Femur (tissue), 1 donor: ENCODE results near the gene MLX.
"Not testable (repeated sequence)": the region's sequence is repeated elsewhere in the genome, so short reads cannot be mapped to it uniquely, and the experiment has no call there.

ENCODE experiments used
- DNase-seq: peaks from one replicate; pipeline ENCODE4 v3.0.0-alpha.2; 2017

Gene MLX

DNA sequence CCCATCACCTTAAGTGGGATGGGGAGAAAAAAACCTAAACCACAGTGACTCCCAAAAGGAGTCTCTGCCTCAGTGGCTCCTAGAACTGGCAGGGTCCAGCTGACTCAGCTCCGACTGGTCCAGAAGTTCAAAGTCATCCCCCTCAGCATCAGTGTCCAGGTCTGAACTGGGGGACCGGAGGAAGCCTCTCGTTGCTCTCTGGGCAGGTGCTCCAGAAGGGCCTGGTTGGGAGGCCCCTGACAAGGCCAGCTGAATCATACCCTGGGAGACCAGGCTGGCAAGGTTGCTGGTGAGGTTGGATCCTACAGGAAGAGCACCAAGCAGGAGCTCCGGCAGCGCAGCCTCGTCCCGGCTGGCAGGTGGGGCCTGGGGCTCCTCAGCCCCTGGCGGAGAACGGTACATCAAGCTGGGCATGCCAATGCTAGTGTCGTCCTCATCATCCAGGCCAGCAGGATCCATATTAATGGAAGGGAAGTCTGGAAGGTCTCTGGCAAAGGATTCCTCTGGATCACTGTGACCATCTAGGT lies 14.9 kb downstream of the MLX start:
- no peak for DNase-seq

GRCh38 chr17:42584880-42585279 lies 18.0 kb downstream of the MLX start:
- DNase-seq = no peak

GRCh38 chr17:42585353-42585752 lies 18.5 kb downstream of the MLX start:
- no peak for DNase-seq

- no peak for DNase-seq
Measured at GRCh38 chr17:42586514-42587230, 19.8 kb downstream of the MLX start.

DNA sequence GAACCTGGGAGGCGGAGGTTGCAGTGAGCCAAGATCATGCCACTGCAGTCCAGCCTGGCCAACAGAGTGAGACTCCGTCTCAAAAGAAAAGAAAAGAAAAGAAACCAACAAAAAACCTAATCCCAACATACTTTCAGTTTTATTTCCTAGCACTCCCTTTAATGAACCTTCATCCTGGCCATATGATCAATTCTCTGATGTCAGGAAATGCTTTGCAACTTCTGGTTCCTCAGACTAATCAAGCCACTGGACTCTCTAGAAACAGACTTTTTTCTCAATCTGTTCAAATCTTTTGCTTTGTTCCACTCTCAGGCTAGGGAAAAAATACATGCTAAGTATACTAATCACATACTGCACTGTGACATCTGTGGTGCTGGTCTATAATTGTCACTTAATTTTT lies 24.0 kb downstream of the MLX start:
- no peak for DNase-seq

- DNase-seq = no peak
Measured at GRCh38 chr17:42591411-42591810, 24.5 kb downstream of the MLX start.

DNA sequence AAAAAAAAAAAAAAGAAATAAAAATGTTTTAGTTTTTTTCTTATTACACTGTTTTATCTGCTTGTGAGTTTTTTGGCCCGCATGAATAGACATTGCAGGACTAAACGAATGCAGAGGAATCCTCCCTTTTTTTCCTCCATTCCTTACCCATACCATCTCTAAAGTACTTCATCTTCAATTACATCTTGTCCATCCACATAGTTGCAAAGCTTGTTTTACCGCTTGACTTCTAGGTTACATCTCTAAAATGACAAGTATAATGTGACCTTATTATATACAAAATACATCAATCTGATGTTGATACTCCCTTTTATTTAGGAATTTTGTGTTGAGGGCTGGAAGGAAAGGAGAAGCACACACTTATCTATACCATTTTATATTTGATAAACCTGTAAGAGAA lies 29.5 kb downstream of the MLX start:
- no peak for DNase-seq

GRCh38 chr17:42598905-42599304 lies 32.0 kb downstream of the MLX start:
- DNase-seq = no peak

- no peak for DNase-seq
Measured at GRCh38 chr17:42603318-42603717, 36.4 kb downstream of the MLX start.

GRCh38 chr17:42607769-42608168 lies 40.9 kb downstream of the MLX start:
- no peak for DNase-seq

- DNase-seq = no peak
Measured at GRCh38 chr17:42608305-42609181, 41.6 kb downstream of the MLX start.

DNA sequence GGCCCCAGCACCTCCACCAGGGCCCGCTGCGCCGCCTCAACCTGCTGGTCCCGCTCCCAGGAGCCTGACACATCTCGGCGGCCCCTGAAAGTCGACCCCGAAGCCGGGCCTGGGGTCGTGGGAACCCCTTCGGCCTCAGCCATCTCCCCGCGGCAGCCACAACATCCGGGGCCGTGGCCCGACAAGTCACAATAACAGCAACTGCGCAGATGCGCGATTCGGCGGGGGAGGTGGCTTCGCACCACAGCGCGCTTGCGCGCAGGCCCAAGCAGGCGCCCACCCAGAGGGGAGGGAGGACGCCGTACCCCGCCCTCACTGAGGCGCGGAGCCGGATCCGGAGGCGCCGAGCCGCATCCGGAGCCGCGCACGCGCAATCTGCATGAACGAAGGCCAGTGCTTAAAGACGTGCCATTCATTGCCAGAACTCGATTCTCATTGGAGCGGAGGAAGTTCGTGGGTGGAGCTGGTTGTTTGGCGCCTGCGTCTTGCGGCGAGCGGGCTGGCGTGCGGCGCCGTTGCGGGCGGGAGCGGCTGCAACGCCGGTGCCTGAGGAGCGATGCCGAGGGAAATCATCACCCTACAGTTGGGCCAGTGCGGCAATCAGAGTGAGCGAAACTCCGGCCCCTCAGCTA lies 42.4 kb downstream of the MLX start, which contains the start of the genes RETREG3 and TUBG1:
Gene RETREG3, minus strand, starts transcription at position 193 of the 632 bp plus-strand sequence. Its CDS starts 50 bp downstream, at position 143.
Gene TUBG1, plus strand, starts transcription at position 502 of the 632 bp plus-strand sequence. Its CDS starts 55 bp downstream, at position 557.
- peak; percentile 99 for DNase-seq

DNA sequence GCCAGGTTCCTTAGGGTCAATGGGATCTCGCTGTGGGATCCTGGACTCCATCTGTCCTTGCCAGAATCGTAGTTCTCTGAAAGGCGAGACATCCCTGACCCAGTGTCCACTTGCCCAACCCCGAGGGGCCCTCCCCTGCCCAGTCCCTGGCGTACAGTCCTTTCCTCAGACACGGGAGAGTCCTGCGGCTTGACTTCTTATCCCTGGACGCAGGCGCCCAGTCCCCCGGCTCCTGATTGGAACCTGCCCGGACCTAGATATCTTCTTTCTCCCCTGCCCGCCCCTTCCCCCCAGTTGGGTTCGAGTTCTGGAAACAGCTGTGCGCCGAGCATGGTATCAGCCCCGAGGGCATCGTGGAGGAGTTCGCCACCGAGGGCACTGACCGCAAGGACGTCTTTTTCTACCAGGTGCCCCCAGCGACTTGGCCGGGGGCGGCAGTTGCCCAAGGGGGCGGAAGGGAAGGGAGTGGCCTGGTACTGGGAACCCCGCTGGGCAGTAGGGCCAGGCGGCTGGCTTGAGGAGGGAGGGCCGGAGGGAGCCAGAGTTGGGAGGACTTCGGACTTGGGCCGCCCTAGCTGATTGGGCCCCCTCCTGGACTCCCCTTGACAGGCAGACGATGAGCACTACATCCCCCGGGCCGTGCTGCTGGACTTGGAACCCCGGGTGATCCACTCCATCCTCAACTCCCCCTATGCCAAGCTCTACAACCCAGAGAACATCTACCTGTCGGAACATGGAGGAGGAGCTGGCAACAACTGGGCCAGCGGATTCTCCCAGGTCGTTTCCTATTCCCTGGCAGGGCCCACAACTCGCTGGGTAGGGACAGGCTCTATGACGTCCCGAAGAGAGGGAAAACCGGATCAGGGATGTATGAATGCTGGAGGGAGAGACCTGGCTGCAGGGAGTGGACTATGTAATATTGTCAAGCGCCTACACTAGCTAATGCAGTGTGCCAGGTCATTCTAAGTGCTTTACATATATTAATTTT lies 43.2 kb downstream of the MLX start:
- not testable (repeated sequence) for DNase-seq

DNA sequence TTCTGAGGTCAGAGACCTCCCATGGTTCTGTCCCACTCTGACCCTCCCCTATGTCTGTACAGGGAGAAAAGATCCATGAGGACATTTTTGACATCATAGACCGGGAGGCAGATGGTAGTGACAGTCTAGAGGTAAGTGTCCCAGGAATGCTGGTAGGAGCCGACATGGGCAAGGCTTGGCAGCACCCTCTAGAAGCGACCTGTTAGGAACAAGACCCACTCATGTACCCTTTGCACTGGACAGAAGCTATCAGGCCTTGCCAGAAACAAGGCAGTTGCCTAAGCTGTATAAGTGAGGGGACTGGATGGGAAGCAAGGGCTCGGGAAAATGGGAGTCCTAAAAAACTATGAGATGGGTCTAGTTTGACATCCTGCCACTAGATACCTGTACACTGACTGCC lies 45.1 kb downstream of the MLX start:
- DNase-seq = no peak

- no peak for DNase-seq
Measured at GRCh38 chr17:42613699-42614295, 46.9 kb downstream of the MLX start.

GRCh38 chr17:42617956-42618431 lies 51.1 kb downstream of the MLX start:
- DNase-seq = no peak

- DNase-seq = peak; percentile 57
Measured at GRCh38 chr17:42618442-42619150, 51.7 kb downstream of the MLX start.

DNA sequence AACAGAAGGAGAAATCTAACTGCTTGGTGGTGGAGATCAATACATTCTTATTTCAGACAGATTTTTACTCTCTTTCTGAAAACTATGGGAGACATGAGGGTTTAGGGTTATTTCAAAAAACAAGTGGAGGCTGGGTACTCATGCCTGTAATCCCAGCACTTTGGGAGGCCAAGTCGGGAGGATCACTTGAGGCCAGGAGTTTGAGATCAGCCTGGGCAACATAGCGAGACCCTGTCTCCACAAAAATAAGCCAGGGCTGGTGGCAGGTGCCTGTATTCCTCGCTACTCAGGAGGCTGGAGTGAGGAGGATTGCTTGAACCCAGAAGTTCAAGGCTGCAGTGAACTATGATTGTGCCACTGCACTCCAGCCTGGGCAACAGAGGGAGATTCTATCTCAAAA lies 55.1 kb downstream of the MLX start:
- not testable (repeated sequence) for DNase-seq
